GM21786 (cell line): ENCODE results near the gene TACR1.
"Not testable (repeated sequence)": the region's sequence is repeated elsewhere in the genome, so short reads cannot be mapped to it uniquely, and the experiment has no call there.

Experiments used
- ATAC-seq: cut with Tn5 transposase; IDR thresholded peaks from one replicate; pipeline ENCODE4 v1.9.1; 2021; ENCODE audit not compliant: unreplicated experiment

The TACR1 gene

GRCh38 chr2:75199428-75200011, at the start of gene TACR1:
Gene TACR1, minus strand, starts transcription at chr2:75199520. Its CDS starts 586 bp downstream, at chr2:75198934.
- ATAC-seq = peak; percentile 77

GRCh38 chr2:75248581-75248980, 49.3 kb upstream of the TACR1 start:
- ATAC-seq = not testable (repeated sequence)

GRCh38 chr2:75246441-75247167, 47.3 kb upstream of the TACR1 start:
- ATAC-seq = no peak

- ATAC-seq = no peak
These were observed 43.9 kb upstream of the TACR1 start for GRCh38 chr2:75243219-75243618.

- no peak for ATAC-seq
These were observed 42.4 kb upstream of the TACR1 start for GRCh38 chr2:75241696-75242095.

GRCh38 chr2:75238670-75239330, 39.5 kb upstream of the TACR1 start:
- no peak for ATAC-seq

GRCh38 chr2:75237296-75237695, 38.0 kb upstream of the TACR1 start:
- ATAC-seq = no peak

- ATAC-seq = no peak
These were observed 34.6 kb upstream of the TACR1 start for GRCh38 chr2:75233965-75234364.

- ATAC-seq = no peak
These were observed 27.3 kb upstream of the TACR1 start for GRCh38 chr2:75226617-75227016.

- ATAC-seq = no peak
These were observed 26.8 kb upstream of the TACR1 start for GRCh38 chr2:75226099-75226498.

GRCh38 chr2:75224636-75225094, 25.3 kb upstream of the TACR1 start:
- ATAC-seq = no peak

GRCh38 chr2:75222527-75222926, 23.2 kb upstream of the TACR1 start:
- ATAC-seq = no peak

GRCh38 chr2:75221862-75222261, 22.5 kb upstream of the TACR1 start:
- ATAC-seq = no peak

GRCh38 chr2:75219213-75219612, 19.9 kb upstream of the TACR1 start:
- ATAC-seq = not testable (repeated sequence)

GRCh38 chr2:75211266-75211770, 12.0 kb upstream of the TACR1 start:
- ATAC-seq = no peak

- no peak for ATAC-seq
These were observed 11.1 kb upstream of the TACR1 start for GRCh38 chr2:75210409-75210808.

- ATAC-seq = no peak
These were observed 9.4 kb upstream of the TACR1 start for GRCh38 chr2:75208738-75209137.

GRCh38 chr2:75204833-75205232, 5.5 kb upstream of the TACR1 start:
- peak; percentile 61 for ATAC-seq

GRCh38 chr2:75202359-75202758, 3.0 kb upstream of the TACR1 start:
- ATAC-seq = no peak

- ATAC-seq = no peak
These were observed 1.1 kb upstream of the TACR1 start for GRCh38 chr2:75200140-75201096.
